Activated CD4-positive, alpha-beta T cell treated with anti-CD3 and anti-CD28 coated beads, Interleukin-10, Interleukin-2, amounts not matched to agents 100 ng/mL and 50 ng/mL, durations not matched to agents 16 hours and 8 hours (primary cell): ENCODE data around the gene PLRG1.

Source experiments
- DNase-seq: peaks from one replicate; pipeline ENCODE4 v3.0.0-alpha.2; 2020

The PLRG1 gene

DNA sequence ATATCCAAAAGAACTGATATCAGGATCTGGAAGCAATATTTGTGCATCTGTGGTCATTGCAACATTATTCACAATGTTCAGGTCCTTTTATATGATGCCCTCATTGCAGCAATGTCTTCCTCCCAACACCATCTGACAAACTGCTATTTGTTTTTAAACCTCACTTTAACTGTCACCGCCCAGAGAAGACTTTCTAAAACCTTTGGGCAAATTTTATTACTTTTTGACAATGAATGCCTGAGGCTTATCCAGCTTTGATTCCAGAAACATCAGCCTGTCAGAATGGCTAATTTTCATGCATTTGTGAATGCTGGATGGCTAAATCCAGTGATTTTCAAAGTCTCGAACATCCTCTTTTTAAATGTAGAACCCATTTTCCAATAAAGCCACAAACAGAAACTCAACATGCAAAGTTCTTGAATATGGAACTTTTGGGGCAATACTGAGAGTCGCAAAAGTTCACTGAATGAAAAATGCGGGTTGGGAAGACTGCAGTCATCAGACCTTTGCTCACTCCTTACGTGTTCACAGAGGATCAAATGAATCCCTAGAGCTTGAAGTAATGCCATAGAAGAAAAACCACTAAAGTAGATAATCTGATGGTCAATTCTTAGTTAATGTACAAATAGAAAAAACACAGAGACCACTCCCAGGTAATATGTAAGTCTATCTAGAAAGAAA, 23.1 kb upstream of the PLRG1 start:
- DNase-seq = no peak

DNA sequence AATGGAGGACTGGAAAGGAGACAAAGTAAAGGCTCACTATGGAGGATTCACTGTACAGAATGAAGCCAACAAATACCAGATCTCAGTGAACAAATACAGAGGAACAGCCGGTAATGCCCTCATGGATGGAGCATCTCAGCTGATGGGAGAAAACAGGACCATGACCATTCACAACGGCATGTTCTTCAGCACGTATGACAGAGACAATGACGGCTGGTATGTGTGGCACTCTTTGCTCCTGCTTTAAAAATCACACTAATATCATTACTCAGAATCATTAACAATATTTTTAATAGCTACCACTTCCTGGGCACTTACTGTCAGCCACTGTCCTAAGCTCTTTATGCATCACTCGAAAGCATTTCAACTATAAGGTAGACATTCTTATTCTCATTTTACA, 19.4 kb upstream of the PLRG1 start:
- no peak for DNase-seq

DNA sequence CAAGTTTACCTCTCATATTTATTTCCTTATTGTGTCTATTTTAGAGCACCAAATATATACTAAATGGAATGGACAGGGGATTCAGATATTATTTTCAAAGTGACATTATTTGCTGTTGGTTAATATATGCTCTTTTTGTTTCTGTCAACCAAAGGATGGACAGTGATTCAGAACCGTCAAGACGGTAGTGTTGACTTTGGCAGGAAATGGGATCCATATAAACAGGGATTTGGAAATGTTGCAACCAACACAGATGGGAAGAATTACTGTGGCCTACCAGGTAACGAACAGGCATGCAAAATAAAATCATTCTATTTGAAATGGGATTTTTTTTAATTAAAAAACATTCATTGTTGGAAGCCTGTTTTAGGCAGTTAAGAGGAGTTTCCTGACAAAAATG, 18.8 kb upstream of the PLRG1 start:
- no peak for DNase-seq

DNA sequence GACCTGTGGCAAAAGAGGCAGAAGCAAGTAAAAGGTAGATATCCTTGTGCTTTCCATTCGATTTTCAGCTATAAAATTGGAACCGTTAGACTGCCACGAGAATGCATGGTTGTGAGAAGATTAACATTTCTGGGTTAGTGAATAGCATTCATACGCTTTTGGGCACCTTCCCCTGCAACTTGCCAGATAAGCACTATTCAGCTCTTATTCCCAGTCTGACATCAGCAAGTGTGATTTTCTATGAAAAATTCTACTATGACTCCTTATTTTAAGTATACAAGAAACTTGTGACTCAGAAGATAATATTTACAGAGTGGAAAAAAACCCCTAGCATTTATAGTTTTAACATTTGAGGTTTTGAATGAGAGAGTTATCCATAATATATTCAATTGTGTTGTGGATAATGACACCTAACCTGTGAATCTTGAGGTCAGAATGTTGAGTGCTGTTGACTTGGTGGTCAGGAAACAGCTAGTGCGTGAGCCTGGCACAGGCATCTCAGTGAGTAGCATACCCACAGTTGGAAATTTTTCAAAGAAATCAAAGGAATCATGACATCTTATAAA, 16.5 kb upstream of the PLRG1 start:
- no peak for DNase-seq

DNA sequence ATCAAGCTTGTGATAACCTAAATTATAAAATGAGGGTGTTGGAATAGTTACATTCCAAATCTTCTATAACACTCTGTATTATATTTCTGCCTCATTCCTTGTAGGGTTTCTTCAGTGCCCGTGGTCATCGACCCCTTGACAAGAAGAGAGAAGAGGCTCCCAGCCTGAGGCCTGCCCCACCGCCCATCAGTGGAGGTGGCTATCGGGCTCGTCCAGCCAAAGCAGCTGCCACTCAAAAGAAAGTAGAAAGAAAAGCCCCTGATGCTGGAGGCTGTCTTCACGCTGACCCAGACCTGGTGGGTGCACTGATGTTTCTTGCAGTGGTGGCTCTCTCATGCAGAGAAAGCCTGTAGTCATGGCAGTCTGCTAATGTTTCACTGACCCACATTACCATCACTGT, 15.5 kb upstream of the PLRG1 start:
- DNase-seq = no peak

DNA sequence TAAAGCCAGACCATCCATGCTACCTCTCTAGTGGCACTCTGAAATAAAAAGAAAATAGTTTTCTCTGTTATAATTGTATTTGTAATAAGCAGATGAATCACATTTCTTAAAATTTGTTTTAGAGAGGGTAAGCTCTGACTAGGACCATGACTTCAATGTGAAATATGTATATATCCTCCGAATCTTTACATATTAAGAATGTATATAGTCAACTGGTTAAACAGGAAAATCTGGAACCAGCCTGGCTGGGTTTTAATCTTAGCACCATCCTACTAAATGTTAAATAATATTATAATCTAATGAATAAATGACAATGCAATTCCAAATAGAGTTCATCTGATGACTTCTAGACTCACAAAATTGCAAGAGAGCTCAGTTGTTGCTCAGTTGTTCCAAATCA, 14.1 kb upstream of the PLRG1 start:
- no peak for DNase-seq

DNA sequence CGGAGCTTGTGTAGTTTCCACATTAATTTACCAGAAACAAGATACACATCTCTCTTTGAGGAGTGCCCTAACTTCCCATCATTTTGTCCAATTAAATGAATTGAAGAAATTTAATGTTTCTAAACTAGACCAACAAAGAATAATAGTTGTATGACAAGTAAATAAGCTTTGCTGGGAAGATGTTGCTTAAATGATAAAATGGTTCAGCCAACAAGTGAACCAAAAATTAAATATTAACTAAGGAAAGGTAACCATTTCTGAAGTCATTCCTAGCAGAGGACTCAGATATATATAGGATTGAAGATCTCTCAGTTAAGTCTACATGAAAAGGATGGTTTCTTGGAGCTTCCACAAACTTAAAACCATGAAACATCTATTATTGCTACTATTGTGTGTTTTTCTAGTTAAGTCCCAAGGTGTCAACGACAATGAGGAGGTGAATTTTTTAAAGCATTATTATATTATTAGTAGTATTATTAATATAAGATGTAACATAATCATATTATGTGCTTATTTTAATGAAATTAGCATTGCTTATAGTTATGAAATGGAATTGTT, 12.6 kb upstream of the PLRG1 start, which contains the start of gene FGB:
FGB (plus strand) TSS at position 315 of the 558 bp plus-strand sequence; CDS start at position 323, 8 bp downstream.
- DNase-seq = no peak

DNA sequence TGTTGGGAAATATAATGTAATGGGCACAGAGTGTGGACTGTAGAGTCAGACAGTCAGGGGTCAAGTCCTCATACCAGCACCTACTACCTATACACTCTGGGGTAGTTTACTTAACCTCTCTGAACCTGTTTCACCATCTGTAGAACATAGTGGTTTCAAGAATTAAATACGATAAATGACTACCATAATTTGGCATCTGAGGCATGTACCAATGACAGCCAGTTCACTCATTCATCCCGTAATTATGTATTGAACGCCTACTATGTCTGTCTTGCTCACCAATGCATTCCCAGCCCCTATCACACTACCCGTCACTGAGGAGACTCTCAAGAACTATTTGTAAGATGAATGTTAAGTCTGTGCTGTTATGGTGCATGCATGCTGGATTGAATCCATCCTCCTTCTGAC, 10.6 kb upstream of the PLRG1 start:
- no peak for DNase-seq

DNA sequence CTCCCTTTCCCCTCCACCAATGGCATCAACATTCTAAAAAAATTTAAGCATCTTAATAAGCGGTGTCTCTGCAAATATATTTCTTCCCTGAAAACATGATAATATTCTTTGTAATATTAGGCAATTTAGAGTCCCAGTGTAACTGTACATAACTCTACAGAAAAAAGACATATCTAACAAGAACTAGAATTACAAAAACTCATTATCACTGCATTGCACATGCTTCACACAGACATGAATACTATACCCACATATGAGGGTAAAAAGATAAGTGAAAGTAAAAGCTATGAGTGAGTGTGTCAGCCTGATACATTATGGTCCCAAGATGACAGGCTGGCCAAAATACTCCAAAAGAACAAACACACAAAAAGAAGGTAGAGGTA, 10.2 kb upstream of the PLRG1 start:
- no peak for DNase-seq

DNA sequence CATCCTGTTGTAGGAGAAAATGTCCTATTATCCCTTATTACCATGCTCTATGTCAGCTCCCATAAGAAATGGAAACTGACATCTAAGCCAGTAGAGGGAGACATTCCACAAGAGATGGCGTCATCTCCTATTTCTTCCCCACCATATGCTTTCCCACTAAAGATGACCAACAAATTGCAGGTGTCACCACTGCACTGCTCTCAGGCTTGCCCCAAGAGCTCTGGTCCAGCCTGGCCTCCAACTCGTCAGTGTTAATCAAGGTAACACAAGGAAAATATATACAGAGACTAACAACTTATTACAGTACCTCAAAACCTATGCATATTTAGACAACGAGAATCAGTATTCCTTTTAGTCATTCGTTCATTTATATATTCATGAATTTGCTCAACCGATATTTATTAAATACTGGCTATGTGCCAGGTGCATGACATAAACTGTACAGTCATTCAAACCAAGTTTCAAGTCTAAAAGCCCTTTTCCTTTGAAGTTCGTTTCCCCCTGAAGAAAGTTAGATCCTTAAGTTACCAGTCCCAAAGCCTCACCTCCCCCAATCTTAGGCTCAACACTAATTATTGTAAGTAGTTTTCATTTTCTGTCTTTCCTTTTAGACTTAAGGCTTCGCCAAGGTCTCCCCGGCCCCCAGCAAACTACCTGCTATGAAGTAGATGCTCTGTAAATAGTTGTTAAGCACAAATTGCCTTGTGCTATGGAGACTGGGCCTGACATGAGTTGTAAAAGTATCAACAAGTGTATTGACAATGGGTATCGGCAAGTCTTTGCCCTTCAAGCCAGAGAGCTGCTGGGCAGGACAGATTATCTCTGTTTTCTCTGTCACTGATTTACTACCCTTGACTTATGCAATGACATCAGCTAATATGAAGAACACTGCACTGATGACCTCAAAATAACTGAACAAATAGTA, 9.6 kb upstream of the PLRG1 start:
- peak; percentile 23 for DNase-seq

DNA sequence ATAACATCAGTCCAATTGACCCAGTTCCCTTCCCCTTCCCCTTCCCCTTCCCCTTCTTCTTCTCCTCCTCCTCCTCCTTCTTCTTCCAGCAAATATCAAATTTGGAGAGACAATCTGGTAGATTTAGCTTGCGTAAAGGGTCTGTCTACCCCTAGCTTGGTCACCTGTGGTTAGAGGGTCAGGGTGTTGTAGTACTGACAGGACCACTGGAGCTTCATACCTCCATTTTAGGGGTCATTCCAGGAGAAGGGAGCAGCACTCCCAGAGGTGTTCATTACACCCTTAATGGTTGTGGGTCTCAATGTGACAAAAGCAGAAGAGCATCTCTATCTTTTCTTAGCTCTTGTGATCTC, 8.9 kb upstream of the PLRG1 start:
- DNase-seq = no peak

DNA sequence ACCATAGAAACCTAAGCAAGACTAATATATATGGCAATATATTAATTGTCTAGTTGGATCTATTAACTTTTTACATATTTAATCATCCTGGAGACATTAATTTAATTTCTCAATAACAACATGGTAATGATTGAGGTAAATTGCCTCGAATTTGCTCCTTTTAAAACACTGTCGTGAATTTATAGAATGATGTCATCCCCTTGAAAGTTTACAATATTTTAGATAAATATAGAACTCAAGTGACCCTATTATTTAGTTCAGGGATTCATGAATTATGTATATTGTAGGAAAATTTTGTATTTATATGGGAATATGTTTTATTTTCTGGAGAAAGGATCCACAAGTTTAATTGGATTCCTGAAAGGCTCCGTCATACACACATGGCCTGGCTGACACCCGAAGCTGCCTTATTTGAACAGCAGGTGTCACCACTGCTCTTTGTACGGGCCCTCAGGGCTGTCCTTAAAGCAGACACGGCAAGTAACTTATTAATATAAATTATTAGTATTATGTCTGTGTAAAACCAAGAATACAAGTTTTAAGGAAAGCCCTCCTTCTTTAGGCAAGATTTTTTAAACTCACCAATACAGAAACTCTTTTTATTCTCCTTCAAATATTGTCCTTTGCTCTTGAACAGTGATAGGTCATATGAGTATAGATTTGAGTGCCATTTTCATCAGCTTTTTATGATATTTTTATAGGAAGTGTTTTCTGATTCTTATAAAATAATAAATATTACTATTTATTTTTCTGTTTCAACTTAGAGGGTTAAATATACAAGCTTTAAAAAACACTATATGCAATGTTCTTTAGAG, 1.9 kb upstream of the PLRG1 start:
- peak; percentile 74 for DNase-seq

DNA sequence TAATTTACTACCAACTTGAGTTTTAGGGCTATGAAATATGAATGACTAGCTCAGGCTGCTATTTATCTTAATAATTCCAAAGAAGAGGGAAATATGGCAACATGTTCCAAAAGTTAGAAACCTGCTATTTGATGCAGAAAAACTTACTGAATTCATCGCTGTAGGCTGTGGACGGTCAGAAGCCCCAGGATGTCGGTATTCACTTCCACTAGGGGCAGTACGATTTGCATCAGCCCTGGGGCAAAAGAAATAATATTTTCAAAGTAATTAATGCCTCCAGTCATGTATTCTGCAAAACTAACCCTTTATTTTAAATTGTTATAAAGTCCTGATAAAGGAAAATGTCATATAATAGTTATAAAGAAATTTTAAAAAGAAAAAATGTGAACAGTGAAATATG, 4.5 kb downstream of the PLRG1 start:
- no peak for DNase-seq

DNA sequence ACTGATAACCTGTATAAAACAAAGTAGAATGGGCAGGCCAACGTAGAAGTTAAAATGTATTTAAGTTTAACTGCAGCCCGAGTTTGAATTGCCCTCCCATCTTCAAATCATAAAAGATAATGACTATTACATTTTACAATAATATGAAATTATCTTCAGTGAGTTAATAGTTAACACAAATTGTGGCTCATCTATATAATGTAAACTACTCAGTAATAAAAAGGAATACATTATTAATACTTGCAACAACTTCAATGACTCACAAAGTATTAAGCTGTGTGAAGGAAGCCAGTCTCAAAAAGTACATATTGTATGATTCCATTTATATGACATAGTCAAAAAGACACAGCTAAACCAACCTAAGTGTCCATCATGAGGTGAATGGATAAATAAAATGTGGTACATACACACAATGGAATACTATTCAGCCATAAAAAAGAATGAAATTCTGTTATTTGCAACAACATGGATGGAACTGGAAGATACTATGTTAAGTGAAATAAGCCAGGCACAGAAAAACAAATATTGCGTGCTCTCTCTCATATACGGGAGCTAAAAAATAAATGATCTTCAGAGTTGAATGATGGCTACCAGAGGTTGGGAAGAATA, 7.8 kb downstream of the PLRG1 start:
- no peak for DNase-seq

DNA sequence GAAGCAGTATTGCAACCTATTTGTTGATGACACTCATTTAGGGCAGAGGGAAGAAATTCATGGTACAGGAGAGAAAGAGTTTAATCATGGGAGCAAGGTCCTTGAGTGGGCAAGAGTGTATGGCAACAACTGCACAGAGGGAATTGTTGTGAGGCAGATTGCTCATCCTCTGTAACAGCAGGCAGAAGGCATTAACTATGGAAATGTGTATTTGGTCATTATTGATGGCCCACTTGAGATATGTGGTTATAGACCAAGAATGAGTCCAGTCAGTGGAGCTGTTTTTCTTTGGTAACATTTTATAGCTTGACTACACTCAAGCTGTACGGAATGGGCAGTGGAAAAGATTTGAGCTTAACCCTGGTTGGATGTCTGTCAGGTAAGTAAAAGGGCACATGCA, 15.9 kb downstream of the PLRG1 start:
- no peak for DNase-seq

DNA sequence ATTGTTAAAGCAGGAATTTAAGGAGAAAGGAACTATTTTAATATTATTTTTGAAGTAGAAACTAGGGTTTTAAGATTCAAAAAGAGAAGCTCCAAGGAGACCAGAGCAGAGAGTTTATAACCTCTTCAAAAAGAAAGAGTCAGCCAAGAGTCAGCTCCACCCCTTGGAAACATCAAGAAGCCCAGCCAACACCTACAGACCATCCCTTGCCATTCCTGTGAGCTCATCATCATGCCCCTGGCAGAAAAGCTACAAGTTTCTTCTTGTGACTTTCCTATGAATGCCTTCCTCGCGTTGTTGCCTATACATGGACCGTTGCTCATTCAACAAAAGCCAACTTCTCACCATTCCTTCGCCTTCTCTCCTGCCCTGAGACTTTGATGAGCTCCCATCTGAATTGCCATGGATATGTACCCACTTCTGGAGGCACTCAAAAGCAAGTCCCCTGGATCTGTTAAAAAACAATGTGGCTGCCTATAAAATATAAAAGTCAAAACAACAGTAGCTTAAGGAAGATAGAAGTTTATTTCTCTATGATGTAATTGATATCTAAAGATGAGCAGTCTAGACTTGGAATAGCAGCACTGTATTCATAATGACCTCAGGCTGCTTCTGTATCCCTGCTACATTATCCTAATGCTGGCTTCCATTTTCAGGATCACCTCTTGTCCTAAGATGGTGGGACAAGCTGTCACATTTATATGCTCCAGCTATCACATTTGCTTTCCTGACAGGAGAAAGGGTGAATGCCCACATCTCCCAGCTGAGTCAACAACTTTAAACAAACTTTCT, 20.3 kb downstream of the PLRG1 start:
- no peak for DNase-seq

DNA sequence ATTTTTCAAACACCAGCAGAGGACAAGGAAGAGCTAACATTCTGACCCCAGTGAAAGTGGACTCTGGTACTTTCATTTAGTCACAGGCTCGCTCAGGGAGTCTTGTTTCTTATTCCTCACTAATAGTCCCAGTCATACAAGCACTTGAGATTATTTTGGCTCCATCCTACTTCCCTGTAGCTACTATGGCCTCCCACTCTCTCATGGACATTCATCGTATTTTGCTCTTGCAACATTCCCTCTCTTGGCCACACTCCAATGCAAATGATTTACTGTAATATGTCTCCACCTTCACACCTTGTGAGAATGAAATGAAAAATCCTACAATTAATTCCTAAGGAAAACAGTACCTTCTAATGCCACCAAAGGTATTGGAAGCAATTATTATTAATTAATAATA, 21.3 kb downstream of the PLRG1 start:
- no peak for DNase-seq

DNA sequence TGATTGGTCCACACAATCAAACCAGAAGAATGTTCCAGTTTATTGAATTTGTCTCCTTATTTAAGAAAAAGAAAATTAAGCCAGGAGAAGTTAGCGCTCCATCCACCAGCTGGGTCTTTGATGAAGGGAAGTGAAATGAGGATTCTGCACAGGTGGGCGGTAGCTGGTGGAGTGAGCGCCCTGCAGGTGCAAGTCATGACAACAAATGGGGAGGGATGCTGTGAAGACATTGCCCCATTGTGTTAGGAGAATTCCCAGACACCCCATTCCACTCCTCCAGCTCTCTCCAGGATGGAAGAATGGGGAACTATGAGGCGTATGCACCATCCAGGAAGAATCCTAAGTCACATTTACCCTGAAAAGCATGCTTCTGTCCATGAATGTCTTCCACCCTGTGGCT, 22.9 kb downstream of the PLRG1 start:
- no peak for DNase-seq

DNA sequence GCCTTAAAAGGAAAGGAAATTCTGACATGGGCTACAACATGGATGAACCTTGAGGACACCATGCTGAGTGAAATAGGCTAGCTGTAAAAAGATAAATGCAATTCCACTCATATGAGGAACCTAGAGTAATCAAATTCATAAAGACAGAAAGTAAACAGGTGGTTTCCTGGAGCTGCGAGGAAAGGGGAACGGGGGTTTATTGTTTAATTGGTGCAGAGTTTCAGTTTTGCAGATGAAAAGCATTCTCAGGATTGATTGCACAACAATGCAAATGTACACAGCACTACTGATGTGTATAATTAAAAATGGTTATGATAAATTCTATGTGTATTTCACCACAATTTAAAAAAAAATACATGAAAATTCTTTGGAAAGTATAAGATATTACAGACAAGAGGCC, 24.0 kb downstream of the PLRG1 start:
- no peak for DNase-seq

DNA sequence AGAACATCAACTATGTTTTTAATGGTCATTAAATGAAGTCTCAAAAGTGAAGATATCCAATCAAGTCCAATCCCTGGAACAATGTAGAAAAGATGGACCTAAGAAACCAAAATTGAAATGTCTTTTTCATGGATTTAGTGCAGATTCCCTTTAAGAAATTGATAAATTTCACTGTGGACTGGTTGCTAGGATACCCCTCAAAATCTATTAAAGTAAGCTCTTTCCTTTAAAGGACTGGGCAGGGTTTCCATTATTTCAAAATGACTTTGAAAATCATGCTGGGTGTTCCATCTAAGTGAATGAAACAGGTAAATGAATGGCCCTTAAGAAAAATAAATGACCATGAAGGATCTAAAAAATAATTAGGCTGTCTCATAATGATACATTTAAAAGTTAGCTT, 28.6 kb downstream of the PLRG1 start:
- DNase-seq = no peak

DNA sequence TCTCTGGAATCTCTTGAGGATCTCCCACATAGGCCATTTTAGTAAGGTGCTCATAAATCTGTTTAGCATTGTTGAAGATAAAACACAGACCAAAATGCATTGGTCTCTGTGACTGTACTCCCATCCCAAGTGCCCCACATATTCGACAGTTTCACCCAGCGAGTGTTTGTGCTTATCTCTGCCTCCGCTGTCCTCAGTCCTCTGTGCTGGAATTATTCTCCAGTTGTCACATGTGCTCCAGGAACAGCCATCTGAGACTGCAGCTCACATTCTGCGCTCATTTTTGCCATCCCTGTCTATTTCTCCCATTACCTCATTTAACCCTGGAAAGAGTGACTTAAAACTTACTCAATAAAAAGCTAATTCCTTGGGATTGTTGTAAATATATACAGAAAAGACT, 31.0 kb downstream of the PLRG1 start:
- no peak for DNase-seq

DNA sequence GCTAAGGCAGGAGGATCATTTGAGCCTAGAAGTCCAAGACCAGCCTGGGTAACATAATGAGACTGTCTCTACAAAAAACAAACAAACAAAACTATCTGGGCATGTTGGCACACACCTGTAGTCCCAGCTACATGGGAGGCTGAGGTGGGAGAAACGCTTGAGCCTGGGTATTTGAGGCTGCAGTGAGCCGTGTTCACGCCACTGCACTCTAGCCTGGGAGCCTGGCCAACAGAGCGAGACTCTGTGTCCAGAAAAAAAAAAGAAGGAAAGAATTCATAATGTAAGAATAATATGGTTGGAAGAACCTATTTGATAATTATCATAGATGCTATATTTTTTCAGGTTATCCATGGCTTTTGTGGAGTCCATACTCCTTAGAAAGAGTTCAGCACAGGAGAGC, 32.6 kb downstream of the PLRG1 start:
- no peak for DNase-seq
